BE2C (cell line): ENCODE results near the gene PMFBP1.
"Not testable (repeated sequence)": the region's sequence is repeated elsewhere in the genome, so short reads cannot be mapped to it uniquely, and the experiment has no call there.

Experiments
- DNase-seq: peaks from one replicate; pipeline ENCODE4 v3.0.0-alpha.2; 2020
- H3K27me3 ChIP-seq: fragments of 250-450 bp; sonication (Bioruptor Pico); 2 replicates; pipeline ENCODE4 v1.5.1; 2020; ENCODE audit warnings: mild to moderate bottlenecking
- H3K36me3 ChIP-seq: fragments of 250-450 bp; sonication (Bioruptor Pico); 2 replicates; pipeline ENCODE4 v1.5.1; 2020; ENCODE audit warnings: mild to moderate bottlenecking
- H3K4me1 ChIP-seq: fragments of 250-450 bp; sonication (Bioruptor Pico); 2 replicates; pipeline ENCODE4 v1.5.1; 2020
- H3K4me3 ChIP-seq: 2 replicates; pipeline ENCODE4 v1.5.1; 2011; ENCODE audit warnings: low read depth, low read length
- H3K9me3 ChIP-seq: fragments of 250-450 bp; sonication (Bioruptor Pico); 2 replicates; pipeline ENCODE4 v1.5.1; 2020
- TF ChIP-seq, protein P1 (sequence below): IDR thresholded peaks from 2 replicates; pipeline ENCODE4 v1.5.1; 2012; ENCODE audit warnings: mild to moderate bottlenecking, low read depth, low read length

PMFBP1 gene

DNA sequence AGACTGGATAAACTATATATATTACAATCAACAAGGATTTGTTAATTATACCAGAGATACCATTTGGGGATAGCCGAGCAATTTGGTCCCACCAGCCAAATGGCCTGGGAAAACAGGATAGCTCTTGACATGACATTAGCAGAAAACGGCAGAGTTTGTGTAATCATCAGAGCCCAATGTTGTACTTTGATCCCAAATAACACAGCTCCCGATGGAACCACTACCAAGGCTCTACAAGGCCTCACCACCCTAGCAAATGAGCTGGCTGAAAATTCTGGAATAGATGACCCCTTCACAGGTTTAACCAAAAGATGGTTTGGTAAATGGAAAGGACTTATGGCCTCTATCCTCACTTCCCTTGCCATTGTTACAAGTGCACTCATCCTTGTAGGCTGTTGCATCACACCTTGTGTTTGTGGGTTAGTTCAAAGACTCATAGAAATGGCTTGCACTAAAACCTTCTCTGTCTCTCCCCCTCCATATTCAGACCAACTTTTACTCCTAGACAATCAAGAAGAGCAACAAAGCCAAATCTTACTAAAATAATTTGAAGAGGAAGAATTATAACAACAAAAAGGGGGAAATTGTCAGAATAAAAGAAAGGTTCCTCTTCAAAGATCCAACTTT is 88.1 kb downstream of the PMFBP1 start:
- H3K4me1 ChIP-seq, result no peaks in the 10 kb centered on the region
- H3K27me3 ChIP-seq, result no peaks in the 10 kb centered on the region
- no peak for DNase-seq
- TF ChIP-seq, protein P1, sequence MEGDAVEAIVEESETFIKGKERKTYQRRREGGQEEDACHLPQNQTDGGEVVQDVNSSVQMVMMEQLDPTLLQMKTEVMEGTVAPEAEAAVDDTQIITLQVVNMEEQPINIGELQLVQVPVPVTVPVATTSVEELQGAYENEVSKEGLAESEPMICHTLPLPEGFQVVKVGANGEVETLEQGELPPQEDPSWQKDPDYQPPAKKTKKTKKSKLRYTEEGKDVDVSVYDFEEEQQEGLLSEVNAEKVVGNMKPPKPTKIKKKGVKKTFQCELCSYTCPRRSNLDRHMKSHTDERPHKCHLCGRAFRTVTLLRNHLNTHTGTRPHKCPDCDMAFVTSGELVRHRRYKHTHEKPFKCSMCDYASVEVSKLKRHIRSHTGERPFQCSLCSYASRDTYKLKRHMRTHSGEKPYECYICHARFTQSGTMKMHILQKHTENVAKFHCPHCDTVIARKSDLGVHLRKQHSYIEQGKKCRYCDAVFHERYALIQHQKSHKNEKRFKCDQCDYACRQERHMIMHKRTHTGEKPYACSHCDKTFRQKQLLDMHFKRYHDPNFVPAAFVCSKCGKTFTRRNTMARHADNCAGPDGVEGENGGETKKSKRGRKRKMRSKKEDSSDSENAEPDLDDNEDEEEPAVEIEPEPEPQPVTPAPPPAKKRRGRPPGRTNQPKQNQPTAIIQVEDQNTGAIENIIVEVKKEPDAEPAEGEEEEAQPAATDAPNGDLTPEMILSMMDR, result no peak
- no peaks in the 10 kb centered on the region for H3K9me3 ChIP-seq
- H3K36me3 ChIP-seq, result peaks cover 33% of the 10 kb centered on the region
- H3K4me3 ChIP-seq, result no peak overlapping the region

DNA sequence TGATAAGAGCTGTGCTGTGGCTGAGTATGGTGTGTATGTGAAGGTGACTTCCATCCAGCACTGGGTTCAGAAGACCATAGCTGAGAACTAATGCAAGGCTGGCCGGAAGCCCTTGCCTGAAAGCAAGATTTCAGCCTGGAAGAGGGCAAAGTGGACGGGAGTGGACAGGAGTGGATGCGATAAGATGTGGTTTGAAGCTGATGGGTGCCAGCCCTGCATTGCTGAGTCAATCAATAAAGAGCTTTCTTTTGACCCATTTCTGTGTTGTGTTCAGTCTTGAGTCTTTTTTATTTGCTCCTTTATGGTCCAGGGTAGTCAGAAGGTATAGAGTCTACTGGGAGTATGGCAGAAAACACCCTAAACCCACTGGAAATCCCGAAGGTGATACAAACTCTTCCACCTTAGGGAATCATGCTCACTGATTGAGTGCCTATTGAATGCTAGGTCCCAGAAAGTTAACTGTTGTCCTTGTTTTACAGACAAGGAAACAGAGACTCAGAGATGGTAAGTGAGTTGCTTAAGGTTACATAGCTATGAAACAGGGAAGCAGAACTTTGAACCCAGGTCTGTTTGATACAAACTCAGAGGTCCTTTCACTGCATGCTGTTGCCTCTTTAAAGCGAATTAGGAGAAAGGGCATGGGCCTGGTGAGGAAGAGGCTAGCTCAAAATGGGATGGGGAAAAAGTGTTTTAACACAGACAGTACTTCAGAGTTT is 94.8 kb downstream of the PMFBP1 start:
- H3K4me1 ChIP-seq, H3K4me3 ChIP-seq, H3K36me3 ChIP-seq, DNase-seq, H3K9me3 ChIP-seq, H3K27me3 ChIP-seq: not testable (repeated sequence)

DNA sequence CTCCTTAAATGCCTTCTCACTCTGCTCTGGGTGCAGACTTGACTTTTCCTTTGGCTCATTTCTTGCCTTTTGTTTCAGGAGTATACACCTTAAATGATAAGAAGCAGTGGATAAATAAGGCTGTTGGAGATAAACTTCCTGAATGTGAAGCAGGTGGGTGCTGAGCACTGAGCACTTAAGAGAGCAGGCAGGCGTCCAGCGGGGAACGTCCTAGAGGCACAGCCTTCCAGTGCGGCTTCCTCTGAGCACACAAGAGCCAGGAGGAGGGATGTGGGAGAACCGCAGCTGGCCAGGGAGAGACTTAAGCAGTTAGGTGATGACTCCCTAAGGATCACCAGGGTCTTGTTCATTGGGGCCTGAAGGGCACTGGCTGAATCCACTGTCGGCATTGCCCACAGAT is 96.9 kb downstream of the PMFBP1 start:
- not testable (repeated sequence) for H3K4me1 ChIP-seq, H3K27me3 ChIP-seq, H3K4me3 ChIP-seq, DNase-seq, H3K36me3 ChIP-seq, H3K9me3 ChIP-seq

DNA sequence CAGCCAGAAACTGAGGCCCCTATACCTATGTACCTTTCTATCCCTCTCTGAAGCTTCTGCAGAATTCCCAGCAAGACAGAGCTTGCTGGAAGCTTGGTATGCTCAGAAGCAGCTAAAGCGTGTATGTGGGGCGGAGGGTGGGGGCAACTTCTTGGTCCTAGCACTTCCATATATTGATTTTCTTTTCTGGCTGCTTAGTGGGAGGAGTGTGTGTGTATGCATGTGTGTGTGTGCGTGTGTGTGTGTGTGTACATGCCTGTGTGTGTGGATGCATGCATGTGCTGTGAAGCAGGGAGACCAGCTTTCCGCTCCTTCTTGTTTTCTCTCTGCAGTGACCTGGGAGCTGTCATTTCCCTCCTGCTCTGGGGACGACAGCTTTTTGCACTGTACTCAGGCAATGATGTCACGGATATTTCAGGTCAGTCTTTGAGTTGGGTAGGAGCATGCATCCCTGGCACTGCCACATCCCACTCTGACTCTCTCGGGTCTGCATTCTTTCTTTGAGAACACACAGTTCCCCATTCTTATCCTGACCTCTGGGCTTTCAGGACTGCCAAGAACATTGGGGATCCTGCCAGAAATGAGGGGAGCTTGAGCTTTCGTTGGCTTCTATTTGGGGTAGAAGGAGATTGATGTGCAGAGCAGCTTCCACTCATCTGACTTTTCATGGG is 98.3 kb downstream of the PMFBP1 start:
- TF ChIP-seq, protein P1, result no peak
- Histone ChIP-seq H3K4me1 (no peaks in the 10 kb centered on the region), H3K9me3 (no peaks in the 10 kb centered on the region)

DNA sequence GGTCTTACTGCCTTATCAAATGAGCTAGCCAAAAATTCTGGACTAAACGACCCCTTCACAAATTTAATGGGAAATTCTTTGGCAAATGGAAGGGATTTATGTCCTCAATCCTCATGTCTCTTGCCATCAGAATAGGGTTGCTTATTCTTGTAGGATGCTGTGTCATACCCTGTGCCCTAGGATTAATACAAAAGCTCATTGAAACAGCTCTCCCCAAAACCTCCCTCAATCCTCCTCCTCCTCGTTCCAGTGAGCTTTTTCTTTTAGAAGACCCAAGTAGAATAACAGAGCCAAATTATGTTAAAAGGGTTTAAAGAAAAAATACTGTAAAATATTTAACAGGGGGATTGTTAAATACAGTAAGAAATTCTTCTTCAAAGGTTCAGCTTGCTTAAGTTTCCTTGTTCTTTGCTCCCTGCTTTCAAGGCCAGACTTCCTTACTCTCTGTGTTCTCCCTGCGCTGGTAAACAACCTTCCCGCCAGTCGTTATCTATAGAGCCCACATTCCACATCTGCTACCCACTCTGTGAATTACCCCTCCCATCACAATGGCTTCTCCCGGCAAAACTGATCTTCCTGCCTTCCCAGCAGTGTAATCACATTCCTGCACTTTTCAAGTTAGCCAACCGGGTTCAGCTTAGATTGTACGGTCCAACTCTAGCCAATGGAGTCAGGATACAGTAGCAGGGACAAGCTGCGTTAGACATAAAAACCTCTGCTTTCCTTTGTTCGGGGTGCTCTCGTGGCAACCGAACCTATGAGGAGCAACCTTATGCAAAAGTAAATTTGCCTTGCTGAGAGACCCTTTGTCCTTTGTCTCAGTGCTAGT is 99.2 kb downstream of the PMFBP1 start:
- TF ChIP-seq, protein P1, result no peak
- Histone ChIP-seq H3K4me1 (no peaks in the 10 kb centered on the region), H3K36me3 (no peaks in the 10 kb centered on the region; the same call in 1 of the 2 replicates), H3K4me3 (no peak overlapping the region), H3K9me3 (no peaks in the 10 kb centered on the region), H3K27me3 (no peaks in the 10 kb centered on the region)
- no peak for DNase-seq

More for the DNA sequence above, 98.3 kb downstream of the PMFBP1 start:
- no peak overlapping the region for H3K4me3 ChIP-seq
- H3K27me3 ChIP-seq, result no peaks in the 10 kb centered on the region
- no peaks in the 10 kb centered on the region; the same call in 1 of the 2 replicates for H3K36me3 ChIP-seq
- no peak for DNase-seq
